NK-92 (cell line): ENCODE results near the gene MLXIP.
A peak's percentile ranks its signal among the peaks of the same experiment; 100 is the strongest.
"Not testable (repeated sequence)": the region's sequence is repeated elsewhere in the genome, so short reads cannot be mapped to it uniquely, and the experiment has no call there.

Experiments used
- DNase-seq: peaks from one replicate; lab custom pipeline; 2025; ENCODE audit not compliant: unreplicated experiment; lab: John Stamatoyannopoulos, UW

MLXIP gene, protein sequence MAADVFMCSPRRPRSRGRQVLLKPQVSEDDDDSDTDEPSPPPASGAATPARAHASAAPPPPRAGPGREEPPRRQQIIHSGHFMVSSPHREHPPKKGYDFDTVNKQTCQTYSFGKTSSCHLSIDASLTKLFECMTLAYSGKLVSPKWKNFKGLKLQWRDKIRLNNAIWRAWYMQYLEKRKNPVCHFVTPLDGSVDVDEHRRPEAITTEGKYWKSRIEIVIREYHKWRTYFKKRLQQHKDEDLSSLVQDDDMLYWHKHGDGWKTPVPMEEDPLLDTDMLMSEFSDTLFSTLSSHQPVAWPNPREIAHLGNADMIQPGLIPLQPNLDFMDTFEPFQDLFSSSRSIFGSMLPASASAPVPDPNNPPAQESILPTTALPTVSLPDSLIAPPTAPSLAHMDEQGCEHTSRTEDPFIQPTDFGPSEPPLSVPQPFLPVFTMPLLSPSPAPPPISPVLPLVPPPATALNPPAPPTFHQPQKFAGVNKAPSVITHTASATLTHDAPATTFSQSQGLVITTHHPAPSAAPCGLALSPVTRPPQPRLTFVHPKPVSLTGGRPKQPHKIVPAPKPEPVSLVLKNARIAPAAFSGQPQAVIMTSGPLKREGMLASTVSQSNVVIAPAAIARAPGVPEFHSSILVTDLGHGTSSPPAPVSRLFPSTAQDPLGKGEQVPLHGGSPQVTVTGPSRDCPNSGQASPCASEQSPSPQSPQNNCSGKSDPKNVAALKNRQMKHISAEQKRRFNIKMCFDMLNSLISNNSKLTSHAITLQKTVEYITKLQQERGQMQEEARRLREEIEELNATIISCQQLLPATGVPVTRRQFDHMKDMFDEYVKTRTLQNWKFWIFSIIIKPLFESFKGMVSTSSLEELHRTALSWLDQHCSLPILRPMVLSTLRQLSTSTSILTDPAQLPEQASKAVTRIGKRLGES

GRCh38 chr12:122078141-122079032 is at the start of gene MLXIP:
MLXIP (plus strand) TSS chr12:122078756; CDS start chr12:122078854, 98 bp downstream.
- peak; percentile 64 for DNase-seq

DNA sequence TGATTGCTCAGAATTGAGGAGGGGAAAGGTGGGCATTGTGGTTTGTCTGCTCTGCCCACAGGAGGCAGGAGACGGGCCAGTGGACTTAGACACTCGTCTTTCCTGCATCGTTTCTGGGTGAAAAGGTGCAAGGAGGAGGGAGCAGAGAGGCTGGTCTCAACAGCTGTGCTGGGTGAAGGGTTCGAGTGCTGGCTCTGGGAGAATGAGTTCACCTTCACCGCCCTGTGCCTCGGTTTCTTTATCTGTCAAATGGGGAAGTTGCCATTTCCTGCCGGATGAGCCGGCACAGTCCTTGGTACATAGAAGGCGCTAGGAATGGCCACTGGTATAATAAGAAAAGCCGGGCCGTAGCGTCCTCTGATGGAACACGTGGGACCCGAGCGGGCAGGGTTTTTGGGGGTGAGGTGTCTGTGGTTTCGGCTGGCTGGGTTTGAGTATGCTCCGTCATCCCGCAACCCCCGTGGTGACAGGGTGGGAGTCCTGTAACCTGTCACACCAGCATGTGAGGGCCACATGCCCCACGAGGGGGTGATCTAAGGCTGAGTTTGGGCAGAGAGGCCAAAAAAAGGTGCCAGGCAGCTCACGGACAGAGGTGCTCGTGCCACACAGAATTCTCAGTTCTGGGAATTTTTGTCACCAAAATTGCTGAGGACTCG is 49.5 kb upstream of the MLXIP start:
- DNase-seq: no peak

GRCh38 chr12:122029620-122030423 is 48.7 kb upstream of the MLXIP start:
- DNase-seq: no peak

DNA sequence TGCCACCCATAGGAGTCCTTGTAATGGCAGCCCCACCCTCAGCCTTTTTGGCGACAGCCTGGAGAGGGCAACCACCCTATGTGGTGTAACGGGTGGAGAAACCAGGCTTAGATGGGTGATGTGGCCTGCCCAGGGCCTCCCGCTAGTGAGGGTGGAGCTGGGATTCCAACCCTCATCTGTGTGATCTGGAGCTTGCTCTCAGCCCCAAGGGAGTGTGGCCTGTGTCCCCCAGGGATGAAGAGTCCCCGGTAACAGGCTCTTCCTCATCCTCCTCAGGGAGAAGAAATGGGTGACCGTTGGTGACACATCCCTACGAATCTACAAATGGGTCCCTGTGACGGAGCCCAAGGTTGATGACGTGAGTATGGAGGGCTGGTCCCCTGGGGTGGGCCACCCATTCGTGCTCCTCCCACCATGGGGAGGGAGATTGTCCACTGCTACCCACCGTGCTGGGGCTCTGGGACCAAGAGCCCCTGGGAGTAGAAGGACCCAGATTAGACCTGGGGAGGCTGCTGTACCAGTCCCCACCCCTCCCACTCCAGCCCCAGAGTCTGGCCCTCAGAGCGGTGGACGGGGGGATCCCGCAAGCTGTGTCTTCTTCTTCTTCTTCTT is 48.0 kb upstream of the MLXIP start:
- no peak for DNase-seq

- DNase-seq: no peak
Observed at GRCh38 chr12:122031342-122032216, 47.0 kb upstream of the MLXIP start.

GRCh38 chr12:122032580-122032979 is 46.0 kb upstream of the MLXIP start:
- DNase-seq: no peak

DNA sequence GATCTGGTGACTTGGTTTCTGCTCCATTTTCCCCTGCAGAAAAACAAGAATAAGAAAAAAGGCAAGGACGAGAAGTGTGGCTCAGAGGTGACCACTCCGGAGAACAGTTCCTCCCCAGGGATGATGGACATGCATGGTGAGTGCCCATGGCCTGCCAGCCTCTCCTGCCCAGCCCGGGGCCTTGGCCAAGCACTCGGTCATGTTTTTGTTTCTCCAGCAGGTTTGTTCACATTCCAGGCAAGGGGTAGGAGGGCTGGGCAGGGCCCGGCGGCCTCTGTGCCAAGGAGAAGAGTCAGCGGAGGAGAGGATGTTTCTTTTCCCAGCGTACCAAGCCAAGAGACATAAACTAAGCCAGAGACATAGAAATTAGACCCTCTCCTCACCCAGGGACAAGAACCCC is 43.3 kb upstream of the MLXIP start:
- no peak for DNase-seq

DNA sequence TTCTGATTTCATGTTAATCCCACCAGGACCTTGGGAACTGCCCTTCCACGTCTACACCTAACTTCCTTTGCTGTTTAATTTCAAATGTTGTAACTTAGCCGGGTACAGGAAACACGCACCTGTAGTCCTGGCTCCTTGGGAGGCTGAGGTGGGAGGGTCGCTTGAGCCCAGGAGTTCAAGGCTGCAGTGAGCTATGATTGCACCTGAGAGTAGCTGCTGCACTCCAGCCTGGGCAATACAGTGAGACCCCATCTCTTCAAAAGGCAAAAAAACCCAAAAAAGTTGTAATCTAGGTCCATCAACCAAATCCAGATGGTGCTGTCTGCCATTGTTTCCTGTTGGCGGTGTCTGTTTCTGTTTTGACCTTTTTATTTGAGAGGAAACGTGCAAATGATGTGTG is 42.4 kb upstream of the MLXIP start:
- DNase-seq: no peak

DNA sequence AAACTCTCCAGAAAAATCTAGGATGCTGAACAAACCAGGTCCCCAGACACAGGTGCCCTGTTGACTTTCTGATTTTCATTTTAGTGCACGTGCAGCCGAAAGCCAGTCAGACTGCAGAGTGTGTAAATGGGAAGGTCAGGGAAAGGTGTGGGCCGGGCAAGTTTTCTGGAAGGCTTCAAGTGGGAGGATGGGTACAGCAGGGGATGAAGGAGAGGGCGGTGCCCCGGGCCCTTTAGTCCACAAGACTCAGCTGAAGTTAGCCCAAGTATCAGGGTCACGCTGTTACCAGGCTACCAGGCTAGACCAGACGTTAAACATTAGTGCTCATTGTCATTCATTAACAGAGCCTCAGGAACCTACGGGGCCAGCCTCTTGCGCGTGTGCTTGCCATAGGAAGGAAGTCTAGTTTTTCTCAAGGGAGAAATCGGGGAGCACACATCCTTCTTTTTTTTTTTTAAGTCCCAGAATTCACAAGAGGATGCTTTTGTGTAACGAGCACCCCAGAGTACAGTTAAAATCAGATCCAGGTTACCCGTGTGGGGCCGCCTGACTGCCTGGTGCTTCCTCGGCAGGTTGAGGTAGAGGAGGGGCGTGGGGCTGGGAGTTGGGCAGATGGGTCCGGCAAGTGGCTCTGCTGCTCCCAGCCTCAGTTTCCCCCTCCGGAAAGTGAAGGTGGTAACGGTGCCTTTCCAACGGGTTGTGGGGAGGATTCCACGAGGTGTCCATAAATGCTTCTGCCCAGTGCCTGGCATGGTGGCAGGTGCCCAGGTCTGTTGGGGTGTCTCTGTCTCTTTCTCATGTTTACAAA is 37.8 kb upstream of the MLXIP start:
- no peak for DNase-seq

DNA sequence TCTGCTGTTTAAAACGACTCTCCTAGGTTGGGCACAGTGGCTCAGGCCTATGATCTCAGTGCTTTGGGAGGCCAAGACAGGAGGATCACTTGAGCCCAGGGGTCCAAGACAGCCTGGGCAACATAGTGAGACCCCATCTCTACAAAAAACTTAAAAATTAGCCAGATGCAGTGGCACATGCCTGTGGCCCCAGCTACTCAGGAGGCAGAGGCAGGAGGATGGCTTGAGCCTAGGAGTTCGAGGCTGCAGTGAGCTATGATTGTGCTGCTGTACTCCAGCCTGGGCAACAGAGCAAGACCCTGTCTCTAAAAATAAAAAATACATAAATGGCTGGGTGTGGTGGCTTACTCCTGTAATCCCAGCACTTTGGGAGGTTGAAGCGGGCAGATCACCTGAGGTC is 37.1 kb upstream of the MLXIP start:
- DNase-seq: not testable (repeated sequence)

- no peak for DNase-seq
Observed at GRCh38 chr12:122042910-122043309, 35.6 kb upstream of the MLXIP start.

DNA sequence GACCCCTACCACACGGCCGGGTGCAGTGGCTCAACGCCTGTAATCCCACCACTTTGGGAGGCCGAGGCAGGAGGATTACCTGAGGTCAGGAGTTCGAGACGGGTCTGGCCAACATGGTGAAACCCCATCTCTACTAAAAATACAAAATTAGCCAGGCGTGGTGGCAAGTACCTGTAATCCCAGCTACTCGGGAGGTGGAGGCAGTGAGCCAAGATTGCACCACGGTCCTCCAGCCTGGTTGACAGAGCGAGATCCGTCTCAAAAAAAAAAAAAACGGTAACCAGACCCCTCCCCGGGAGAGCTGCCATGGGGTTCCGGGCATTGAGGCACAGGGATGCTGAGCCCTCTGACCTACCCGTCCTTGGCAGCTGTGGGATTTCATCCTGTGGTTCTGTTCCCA is 35.1 kb upstream of the MLXIP start:
- DNase-seq: no peak

DNA sequence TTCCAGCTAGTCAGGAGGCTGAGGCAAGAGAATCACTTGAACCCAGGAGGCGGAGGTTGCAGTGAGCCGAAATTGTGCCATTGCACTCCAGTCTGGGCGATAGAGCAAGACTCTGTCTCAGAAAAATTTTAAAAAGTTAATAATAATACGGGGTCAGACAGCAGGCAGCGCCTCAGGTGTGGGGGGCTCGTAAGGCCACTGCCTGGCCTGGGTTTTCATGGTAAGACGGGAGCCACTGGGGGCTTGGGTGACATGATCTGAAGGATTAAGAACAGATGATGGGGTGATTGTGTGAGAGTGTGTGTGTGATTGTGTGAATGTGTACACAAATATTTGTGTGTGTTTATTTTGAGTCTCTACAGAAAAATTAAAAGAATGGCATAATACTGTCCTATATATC is 33.3 kb upstream of the MLXIP start:
- no peak for DNase-seq

DNA sequence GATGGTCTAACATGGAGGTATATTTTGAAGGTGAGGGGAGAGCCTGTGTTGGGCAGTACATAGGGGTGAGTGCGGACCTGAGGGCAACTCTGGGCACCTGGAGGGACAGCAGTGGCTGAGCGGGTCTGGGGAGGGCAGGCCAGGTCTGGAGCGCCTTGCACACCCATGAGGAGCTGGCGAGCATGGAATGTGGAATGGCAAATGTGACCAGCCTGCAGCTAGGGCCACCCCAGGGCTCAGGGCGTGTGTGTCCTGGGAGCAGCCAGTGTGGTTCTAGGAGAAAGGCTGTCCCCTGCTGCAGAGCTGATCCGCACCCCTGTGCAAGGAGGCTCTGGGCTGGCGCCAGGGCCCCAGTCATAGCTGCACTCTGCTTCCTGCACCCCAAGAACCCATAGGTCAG is 32.4 kb upstream of the MLXIP start:
- no peak for DNase-seq

- DNase-seq: no peak
Observed at GRCh38 chr12:122048151-122048550, 30.4 kb upstream of the MLXIP start.

DNA sequence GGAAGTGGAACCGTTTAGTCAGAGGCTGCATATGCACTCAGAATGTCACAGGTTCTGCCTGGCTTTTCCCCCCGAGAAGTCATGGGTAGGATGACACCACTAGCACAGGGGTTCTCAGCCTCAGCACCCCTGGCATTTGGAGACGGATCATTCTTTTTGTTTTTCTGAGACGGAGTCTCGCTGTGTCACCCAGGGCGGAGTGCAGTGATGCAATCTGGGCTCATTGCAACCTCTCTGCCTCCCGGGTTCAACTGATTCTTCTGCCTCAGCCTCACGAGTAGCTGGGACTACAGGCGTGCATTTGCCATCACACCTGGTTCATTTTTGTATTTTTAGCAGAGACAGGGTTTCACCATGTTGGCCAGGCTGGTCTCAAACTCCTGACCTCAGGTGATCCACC is 28.7 kb upstream of the MLXIP start:
- DNase-seq: no peak

DNA sequence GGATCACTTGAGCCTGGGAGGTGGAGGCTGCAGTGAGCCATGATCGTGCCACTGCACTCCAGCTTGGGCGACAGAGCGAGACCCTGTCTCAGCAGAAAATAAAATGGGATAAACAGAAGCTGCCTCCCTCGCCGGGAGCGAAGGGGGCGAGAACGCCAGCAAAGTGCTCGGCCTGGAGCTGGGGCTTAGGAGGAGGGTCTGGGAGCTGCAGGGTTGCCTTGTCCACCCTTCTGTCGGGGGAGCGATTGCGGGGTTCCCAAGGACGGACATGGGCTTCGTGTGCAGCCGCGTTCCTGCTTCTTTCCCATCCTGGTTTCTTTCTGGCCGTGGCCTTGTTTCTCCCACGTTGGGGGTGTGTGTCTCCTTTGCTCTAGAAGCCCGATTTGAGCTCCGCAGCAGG is 27.9 kb upstream of the MLXIP start:
- DNase-seq: no peak
